NCI-H524 treated with DMSO at 0.1 percent for 48 hours (cell line): ENCODE data around the gene ERGIC3.
"Not testable (repeated sequence)": the region's sequence is repeated elsewhere in the genome, so short reads cannot be mapped to it uniquely, and the experiment has no call there.

ENCODE experiments used
- DNase-seq: peaks from one replicate; lab custom pipeline; 2025; lab: John Stamatoyannopoulos, UW

Gene ERGIC3

DNA sequence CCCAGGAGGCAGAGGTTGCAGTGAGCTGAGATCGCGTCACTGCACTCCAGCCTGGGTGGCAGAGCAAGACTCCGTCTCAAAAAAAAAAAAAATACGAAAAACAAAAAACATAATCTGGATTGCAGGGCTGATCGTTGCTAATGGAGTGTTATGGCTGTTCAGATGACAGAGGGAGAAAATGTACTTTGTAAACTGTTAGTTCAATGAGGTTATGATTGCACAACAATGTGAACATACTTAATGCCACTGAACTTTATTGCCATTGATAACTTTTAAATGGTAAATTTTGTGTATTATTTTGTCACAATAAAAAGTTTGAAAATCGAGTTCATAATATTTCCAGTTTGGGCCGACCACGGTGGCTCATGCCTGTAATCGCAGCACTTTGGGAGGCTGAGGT lies 22.9 kb upstream of the ERGIC3 start:
- no peak for DNase-seq

DNA sequence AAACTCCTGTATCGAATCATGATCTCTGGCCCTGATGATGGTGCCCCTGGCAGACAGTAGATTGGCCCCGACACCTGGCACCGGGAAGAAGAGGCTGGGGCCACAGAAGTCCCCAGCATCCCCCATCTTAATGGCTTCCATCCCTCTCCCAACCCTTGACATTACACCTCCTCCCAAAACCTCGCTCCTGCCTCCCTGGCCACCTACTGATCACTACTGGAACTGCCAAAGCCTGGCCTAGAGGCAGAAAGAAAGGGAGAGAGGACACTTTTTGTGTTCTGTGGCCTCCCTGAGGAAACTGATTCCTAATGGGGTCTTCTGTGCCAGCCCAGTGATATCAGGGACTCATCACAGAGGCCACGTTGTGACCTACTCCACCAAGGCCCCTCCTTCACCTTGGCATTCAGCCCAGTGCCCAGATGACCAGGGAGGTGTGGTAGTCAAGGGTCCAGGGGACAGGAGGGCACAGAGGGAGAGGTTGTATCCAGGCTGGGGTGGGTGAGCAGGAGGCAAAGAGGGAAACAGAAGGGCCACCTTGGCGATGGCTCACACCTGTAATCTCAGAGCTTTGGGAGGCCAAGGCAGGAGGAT lies 18.5 kb upstream of the ERGIC3 start:
- no peak for DNase-seq

DNA sequence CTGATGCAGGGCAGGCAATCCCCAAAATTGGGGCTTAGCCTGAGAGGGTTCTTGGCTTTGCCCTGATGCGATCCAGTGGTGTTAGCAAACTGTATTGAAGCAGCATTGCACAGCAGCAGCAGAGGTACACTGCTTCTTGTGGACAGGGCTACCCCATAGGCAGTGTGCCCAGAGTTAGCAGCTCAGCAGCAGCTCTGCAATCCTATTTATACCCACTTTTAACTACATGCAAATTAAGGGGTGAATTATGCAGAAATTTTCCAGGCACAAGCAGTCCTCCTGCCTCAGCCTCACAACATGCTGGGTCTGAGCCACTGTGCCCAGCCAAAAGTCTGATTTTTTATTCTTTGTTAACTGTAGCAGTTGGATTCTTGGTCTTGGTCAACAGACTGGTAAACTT lies 16.2 kb upstream of the ERGIC3 start:
- no peak for DNase-seq

DNA sequence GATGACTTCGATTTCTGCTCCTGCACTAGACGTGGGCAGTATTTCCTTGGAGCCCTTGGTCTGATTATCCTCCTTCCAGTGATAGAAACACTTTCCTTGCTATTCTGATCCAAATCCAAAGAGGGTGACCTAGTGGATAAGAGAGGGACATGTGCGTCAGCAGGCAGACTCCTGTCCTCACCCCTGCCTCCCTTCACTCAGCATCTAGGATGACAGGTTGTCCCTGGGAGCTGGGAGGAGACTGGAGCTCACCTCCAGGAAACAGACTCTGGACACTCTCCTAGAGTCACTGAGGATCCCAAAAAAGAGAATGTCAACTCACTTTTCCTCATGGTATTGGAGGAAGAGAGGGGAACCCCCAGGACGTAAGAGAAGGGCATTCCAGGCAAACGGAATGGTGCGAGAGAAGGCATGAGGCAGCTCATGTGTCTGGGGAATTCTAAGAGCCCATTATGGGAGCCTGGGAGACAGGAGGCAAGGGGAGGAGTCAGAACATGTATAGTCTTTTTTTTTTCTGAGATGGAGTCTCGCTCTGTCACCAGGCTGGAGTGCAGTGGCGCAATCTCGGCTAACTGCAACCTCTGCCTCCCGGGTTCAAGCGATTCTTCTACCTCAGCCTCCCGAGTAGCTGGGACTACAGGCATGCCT lies 14.6 kb upstream of the ERGIC3 start:
- no peak for DNase-seq

DNA sequence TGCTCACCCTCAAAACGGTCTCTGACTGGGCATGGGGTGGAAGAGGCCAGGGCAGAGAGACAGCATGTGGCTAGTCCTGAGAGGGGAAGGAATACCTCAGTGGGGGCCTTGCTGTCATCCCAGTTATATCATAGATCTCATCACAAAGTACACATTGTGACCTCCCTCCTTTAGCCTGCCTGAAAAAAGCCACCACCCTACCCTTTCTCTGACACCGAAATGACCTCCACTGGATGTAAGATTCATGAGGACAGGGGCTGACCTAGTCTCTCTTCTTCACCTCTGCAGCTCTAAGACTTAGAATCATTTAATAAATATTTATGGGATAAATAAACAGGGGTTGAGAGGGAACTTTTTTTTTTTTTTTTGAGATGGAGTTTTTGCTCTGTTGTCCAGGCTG lies 12.3 kb upstream of the ERGIC3 start, which contains the start of gene C20orf173:
Gene C20orf173, minus strand, starts transcription at position 101 of the 400 bp plus-strand sequence. CDS start 279 bp downstream, outside the sequence.
- no peak for DNase-seq

DNA sequence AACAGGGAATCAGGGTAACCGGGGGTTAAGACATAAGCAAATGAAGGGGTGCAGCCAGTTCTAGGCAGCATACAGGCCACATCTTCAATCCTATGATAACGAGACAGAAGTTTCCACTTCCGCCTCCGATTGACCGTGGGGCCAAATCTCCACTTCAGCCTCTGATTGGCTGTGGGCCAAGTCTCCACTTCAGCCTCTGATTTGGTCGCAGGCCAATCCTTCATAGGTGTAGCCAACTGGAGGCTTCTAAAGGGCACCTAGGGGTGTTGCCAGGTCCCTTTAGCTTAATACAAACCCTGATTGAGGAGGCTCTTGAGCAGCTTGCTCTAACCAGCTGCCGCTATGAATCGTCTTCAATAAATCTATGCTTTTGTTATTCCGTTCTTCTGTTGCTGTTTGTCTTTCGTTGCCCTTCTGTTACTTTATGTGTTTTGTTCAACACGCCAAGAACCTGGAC lies 2.1 kb upstream of the ERGIC3 start:
- DNase-seq: peak; percentile 97

DNA sequence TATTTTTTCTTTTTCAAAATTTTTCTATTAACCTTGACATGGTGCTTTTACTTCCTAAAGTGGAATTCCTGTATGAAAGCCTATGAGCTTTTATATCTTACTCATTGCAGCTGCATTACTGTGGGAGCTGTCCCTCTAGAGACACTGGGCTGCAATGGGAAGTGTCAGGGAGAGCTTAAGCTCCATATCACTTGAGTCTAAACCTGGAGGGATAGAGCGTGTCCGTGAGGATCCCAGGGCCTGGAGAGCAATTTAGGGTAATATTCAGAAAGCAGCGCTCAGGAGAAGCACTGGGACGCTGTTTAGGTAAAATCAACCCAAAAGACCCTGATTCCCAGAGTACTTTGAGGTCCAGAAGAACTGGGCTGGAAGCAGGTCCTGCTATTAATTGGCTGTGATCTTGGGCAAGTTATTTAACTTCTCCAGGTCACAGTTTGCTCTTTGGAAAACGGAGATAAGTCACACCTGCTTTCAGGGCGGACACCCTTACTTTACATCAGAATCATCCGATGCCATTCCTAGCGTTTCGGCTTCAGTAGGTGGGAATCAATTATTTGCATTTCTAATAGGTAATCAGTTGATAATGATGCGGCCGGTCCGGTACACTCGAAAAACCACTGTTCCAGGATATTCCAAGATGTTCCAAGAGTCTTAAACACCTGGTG lies 628 bp upstream of the ERGIC3 start:
- DNase-seq: no peak

DNA sequence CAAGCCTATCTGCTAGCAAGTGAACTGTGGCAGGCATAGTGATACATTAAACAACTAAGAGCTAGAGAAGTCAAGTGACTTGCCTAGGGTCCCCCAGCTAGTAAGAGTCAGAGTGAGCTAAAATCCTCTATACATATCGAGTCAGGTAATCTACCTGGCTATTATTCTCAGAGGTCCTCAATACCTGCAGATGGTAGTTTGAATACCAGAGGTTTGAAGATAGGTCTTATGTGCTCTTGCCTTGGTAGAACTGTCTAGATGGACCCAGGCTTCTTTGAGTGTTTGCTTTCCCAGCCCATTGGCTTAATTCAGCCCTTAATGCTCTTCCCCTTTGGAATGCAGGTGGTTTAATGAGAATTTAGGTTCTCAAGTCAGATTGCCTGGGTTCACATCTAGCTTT lies 1.1 kb downstream of the ERGIC3 start:
- no peak for DNase-seq

DNA sequence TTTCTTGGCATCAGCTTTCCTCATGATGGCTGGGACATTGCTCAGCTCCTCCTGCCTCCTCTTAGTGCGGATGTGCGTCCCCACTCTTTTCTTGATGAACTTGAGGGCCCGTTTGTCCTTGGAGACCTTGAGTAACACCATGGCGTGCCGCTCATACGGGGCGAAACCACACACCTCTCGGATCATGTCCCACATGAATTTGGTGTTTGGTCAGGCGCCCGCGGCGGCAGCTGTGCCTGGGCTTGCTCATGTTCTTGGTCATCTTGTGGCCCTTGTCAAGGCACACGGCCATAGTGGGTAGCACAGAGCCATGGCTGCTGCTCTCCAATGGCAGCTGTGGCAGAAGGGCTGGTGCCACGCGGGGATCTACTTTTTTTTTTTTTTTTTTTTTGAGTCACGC lies 2.6 kb downstream of the ERGIC3 start:
- DNase-seq: no peak

DNA sequence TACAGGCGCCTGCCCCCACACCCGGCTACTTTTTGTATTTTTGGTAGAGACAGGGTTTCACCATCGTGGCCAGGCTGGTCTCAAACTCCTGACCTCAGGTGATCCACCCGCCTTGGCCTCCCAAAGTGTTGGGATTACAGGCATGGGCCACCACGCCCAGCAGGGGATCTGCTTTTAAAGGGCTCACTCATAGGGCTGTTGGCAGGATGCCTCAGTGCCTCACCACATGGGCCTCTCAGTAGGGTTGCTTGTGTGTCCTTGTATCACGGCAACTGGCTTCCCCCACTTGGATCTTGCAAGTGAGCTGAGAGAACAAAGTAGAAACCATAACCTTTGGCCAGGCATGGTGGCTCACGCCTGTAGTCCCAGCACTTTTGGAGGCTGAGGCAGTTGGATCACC lies 3.1 kb downstream of the ERGIC3 start:
- not testable (repeated sequence) for DNase-seq

DNA sequence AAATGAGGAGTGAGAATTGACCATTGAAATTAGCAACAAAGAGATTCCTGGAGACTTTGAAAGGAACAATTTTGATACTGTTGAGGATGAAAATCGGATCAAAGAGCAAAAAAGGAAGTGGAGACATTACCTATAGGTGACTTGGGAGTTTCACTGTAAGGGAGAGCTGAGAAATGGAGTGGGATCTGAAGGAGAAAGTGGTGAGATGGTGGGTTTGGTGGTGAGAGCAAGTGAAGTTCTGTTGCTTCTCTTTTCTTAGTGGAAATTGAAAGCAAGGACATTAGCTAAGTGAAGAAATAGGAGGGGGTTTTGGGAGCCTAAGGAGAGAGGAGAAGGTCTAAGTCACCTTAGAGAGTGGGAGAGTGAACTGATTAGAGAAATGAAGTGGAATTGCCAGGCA lies 4.2 kb downstream of the ERGIC3 start:
- DNase-seq: no peak

DNA sequence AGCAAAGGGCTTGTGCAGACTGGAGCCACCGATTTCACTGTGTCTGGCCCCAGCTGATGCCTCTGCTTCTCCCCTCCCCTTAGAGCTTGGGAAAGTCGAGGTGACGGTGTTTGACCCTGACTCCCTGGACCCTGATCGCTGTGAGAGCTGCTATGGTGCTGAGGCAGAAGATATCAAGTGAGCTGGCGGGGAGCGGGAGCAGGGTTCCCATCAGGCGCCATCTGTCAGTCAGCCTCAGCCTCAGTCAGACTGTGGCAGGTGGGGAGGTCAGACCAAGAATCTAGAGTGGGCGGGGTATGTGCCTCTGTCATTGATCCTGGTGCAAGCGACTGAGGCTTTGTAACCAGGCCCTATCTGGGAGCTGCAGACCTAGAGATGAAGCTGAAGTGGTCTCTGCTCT lies 5.5 kb downstream of the ERGIC3 start:
- DNase-seq: peak; percentile 71

DNA sequence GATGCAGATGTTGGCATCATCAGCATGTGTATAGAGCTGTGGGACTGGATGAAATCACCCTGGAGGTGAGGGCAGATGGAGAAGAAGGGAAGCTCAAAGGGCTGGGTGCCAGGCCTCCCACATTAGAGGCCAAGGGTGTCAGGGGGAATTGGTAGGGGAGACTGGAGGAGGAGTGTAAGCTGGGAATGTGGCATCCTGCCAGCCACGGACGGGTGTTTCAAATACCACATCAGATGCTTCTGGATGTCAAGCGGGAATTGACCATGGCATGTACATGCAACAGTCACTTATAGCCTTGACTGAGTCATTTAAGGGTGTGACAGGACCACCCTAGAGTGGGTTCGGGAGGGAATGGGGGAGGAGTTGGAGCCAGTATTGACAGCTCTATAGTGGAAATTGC lies 9.6 kb downstream of the ERGIC3 start:
- DNase-seq: no peak

DNA sequence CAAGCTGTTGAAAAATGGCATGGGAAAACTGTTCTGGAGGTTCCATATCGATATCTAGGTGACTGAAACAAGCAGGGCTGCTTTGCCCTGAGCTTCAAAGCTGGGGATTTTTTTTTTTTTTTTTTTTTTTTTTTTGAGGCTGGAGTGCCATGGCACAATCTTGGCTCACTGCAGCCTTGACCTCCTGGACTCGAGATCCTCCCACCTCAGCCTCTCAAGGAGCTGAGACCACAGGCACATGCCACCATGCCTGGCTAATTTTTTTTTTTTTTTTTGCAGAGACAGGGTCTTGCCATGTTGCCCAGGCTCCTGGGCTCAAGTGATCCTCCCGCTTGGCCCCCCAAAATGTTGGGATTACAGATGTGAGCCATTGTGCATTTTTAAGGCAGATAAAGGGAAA lies 11.0 kb downstream of the ERGIC3 start:
- no peak for DNase-seq

DNA sequence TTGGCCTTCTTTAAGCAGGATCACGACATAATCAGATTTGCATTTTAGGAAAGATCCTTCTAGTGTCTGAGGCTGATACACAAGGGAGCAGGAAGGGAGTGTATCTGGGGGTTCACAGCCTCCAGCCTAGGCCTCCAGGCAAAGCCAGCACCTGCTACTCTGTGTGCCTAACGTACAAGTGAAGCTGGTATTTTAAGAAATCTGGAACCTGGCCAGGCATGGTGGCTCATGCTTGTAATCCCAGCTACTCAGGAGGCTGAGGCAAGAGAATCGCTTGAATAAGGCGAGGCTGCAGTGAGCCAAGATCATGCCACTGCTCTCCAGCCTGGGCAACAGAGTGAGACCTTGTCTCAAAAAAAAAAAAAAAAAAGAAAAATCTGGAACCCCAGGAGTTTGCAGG lies 13.6 kb downstream of the ERGIC3 start:
- not testable (repeated sequence) for DNase-seq

DNA sequence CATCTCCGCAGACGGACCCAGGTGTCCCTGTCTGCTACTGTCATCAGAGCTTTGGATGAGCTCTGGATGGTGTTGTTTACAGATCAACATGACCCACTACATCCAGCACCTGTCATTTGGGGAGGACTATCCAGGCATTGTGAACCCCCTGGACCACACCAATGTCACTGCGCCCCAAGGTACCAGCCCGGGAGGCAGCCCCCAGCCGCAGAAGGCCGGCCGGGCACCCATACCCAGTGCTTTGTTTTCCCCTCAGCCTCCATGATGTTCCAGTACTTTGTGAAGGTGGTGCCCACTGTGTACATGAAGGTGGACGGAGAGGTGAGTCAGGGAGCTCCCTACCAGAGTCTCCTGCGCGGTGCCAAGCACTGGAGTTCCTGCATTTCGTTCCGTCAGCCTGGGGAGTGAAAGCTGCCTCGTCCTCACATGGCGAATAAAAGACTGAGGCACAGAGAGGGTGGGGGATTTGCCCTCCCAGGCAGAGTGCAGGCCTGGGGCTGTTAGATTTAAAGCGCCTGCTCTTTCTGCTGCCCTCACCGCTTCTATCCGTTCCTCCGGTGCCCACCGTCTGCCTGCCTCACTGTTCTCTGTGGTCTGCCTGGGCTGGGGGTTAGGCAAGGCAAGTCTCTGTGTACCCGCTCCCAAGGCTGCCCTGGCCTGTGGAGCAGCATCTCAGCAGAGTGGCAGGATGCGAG lies 14.2 kb downstream of the ERGIC3 start:
- DNase-seq: no peak

DNA sequence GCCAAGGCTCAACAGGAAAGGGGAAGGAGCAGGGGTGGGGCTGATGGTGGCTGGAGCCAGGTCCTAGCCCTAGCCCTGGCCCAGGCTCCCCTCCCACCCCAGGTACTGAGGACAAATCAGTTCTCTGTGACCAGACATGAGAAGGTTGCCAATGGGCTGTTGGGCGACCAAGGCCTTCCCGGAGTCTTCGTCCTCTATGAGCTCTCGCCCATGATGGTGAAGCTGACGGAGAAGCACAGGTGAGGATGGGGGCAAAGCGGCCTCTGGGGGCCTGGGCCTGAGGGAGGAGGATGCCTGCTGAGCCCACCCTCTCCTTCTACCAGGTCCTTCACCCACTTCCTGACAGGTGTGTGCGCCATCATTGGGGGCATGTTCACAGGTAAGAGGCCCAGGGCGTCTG lies 15.0 kb downstream of the ERGIC3 start:
- DNase-seq: no peak

DNA sequence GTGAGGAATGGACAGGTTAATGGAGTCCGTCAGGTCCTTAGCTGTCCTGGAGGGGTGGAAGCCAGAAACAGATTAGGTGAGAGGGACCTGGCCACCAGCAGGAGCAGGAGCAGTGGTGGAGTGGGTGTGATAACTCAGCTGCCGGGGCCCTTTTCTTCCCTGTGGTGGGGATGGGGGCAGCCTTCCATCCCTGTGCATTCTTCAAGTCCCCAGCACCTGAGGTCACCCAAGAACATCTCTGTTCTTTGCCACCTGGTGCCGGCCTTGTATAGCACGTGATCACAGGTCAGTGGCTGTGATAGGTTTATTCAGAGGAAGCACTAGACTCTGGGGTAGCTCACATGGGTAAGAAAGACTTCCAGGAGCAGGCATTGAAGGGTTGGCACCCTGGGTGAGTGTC lies 16.6 kb downstream of the ERGIC3 start:
- no peak for DNase-seq

DNA sequence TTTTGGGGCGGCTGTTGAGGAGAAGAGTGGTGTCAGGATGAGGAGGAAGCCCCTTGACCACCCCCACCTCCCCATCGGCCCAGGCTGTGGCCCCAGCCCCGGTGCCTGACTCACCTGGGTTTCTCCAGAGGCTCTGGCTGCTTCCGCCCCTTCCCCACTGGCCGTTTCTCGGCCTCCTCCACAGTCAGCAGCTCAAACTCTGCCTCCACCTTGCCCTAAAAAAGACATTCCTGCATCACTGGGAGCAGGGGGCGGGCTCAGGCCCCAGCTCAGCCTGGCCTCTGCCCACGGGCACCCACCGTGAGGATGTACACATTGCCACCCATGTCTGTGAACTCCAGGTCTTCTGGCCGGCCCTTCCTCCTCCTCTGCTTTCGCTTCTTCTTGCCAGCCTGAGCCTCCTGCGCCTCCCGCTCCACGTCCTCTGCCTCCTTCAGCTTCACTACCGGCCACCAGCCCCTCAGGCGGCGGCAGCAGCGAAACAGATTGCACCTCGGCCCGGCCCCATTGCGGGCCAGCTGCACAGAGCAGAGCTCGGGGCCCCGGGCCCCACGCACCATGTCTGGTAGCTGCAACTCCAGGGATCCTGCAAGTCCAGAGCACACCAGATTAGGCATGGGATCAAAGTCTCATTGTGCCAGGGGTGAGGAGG lies 17.3 kb downstream of the ERGIC3 start:
- DNase-seq: no peak

DNA sequence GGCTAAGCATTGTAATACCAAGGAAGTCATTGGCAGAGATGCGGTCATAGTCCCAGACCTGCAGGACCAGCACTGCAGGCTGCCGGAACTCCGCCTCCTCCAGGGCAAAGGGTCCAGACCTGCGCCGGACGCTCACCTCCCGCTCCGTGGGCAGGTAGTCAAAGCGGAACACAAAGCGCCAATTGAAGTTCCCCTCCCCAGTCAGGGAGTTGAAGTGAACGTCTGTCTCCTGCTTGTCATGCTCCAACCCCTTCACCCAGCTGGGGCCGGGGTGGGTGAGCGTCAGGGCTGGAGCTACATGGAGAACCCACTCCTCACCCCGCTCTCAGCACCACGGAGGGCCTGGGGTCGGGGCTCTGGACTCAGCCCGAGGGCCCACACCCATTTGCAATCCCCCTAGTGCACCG lies 18.2 kb downstream of the ERGIC3 start:
- no peak for DNase-seq

DNA sequence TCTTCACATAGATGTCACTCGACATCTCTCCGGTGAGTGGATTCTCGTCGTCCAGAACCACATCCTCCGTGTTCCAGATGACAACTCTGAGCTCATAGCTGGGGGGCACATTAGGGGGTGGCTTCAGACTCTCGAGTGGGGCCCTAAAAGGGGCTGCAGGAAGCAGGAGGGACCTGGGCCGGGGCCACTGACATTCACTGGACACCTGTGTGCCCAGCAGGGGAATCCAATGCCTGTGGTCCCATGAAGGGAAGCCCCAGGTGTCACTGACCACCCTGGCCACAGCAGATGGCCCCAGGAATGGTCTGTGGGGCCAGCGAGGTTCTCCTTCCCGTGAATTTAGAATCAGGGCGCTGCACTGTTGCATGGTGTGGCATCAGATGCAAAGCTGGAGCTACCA lies 18.7 kb downstream of the ERGIC3 start:
- no peak for DNase-seq

DNA sequence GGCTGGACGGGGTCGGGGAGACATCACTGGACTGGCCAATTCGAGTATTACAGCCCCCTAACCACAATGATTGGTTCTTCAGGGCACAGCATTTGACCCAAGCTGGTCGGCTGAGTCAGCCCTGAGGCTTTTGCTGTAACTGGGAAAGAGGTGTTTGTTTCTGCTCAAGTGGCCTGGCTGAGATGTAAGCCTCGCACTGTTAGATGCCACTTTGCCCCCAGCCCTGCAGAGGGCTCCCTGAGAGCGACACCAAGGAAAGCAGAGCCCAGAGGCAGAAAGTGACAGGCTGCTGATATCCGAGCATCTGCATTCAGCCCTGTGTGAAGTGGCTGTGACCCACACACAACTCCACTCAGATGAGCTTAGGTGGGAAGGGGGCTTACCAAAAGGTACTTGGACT lies 19.4 kb downstream of the ERGIC3 start:
- peak; percentile 74 for DNase-seq
